SK-N-SH (cell line): ENCODE results near the gene SCN8A. TPM values are rescaled to one million over a fixed set of nuclear protein-coding genes. Genes with fewer than 3 reads are reported as not detected.
A peak's percentile ranks its signal among the peaks of the same experiment; 100 is the strongest.

Experiments
- CTCF ChIA-PET: fragments of 300-600, 350-600 bp; formaldehyde crosslinking; extraction: SDS; loops from one replicate; lab custom pipeline; 2021; lab: Yijun Ruan, JAX
- POLR2A ChIA-PET: fragments of 350-600 bp; sonication (Branson Sonifier 250); formaldehyde crosslinking; extraction: SDS; loops from one replicate; lab custom pipeline; 2020; ENCODE audit warnings: antibody characterized with exemption, inconsistent platforms; lab: Yijun Ruan, JAX
- DNase-seq: peaks from one replicate; pipeline ENCODE4 v3.0.0; 2012
- H2AFZ ChIP-seq: fragments of 200-600 bp; sonication (generic); 2 replicates; pipeline ENCODE4 v1.8.1; 2016; ENCODE audit warnings: antibody characterized with exemption, mild to moderate bottlenecking, low read depth
- H3F3A ChIP-seq: fragments of 200-600 bp; sonication (generic); replicated peaks from 2 replicates; pipeline ENCODE3; 2016; ENCODE audit warnings: antibody characterized with exemption, mild to moderate bottlenecking; ENCODE audit not compliant: insufficient read depth
- H3K27ac ChIP-seq, 2 experiments: fragments of 200-500 bp in 1 of 2; fragments of 200-600 bp in 1 of 2; sonication (Bioruptor generic) in 1 of 2; sonication (generic), shearing (Covaris generic) in 1 of 2; 2 replicates each; pipeline versions ENCODE4 v1.5.1 to v1.6.1; 2014 to 2016; ENCODE audit warnings: low read depth in 2 of 2, inconsistent platforms in 1 of 2, low read length in 1 of 2, mild to moderate bottlenecking in 1 of 2, mixed read lengths in 1 of 2
- H3K27me3 ChIP-seq: fragments of 200-600 bp; sonication (generic), shearing (Covaris generic); 2 replicates; pipeline ENCODE4 v1.6.1; 2016; ENCODE audit warnings: mixed run types; ENCODE audit not compliant: insufficient read depth
- H3K36me3 ChIP-seq, 2 experiments: fragments of 200-500 bp in 1 of 2; fragments of 200-600 bp in 1 of 2; sonication (Bioruptor generic) in 1 of 2; sonication (generic) in 1 of 2; replicated peaks in 1 of 2; 2 replicates each; pipeline versions ENCODE3 to v1.5.1; 2014 to 2016; ENCODE audit warnings: low read length in 1 of 2, mild to moderate bottlenecking in 1 of 2; ENCODE audit not compliant: insufficient read depth in 2 of 2, control insufficient read depth in 1 of 2
- H3K4me1 ChIP-seq, 2 experiments: fragments of 200-500 bp in 1 of 2; fragments of 200-600 bp in 1 of 2; sonication (Bioruptor generic) in 1 of 2; sonication (generic), shearing (Covaris generic) in 1 of 2; 2 replicates each; pipeline versions ENCODE4 v1.5.1 to v1.6.1; 2014 to 2016; ENCODE audit warnings: low read depth in 1 of 2, low read length in 1 of 2, mixed run types in 1 of 2; ENCODE audit not compliant: insufficient read depth in 2 of 2, control insufficient read depth in 1 of 2
- H3K4me2 ChIP-seq: fragments of 200-600 bp; sonication (generic), shearing (Covaris generic); 2 replicates; pipeline ENCODE4 v1.6.1; 2017; ENCODE audit warnings: mixed run types
- H3K4me3 ChIP-seq, 2 experiments: fragments of 200-500 bp in 1 of 2; fragments of 200-600 bp in 1 of 2; sonication (Bioruptor generic) in 1 of 2; sonication (generic), shearing (Covaris generic) in 1 of 2; 2 replicates each; pipeline versions ENCODE4 v1.5.1 to v1.8.1; 2014 to 2016; ENCODE audit warnings: low read depth in 2 of 2, inconsistent platforms in 1 of 2, low read length in 1 of 2, mild to moderate bottlenecking in 1 of 2, mixed read lengths in 1 of 2, moderate library complexity in 1 of 2
- H3K79me2 ChIP-seq: fragments of 200-600 bp; sonication (generic); 2 replicates; pipeline ENCODE4 v1.8.1; 2017; ENCODE audit warnings: mild to moderate bottlenecking; ENCODE audit not compliant: insufficient read depth
- H3K9ac ChIP-seq: fragments of 200-600 bp; sonication (generic); 2 replicates; pipeline ENCODE4 v1.6.1; 2017; ENCODE audit warnings: mixed run types
- H3K9me2 ChIP-seq: fragments of 200-600 bp; sonication (generic); 2 replicates; pipeline ENCODE4 v1.6.1; 2017; ENCODE audit warnings: mixed run types
- H3K9me3 ChIP-seq: fragments of 200-600 bp; sonication (generic); 2 replicates; pipeline ENCODE4 v1.6.1; 2017; ENCODE audit warnings: mixed run types, mild to moderate bottlenecking, moderate library complexity
- H4K20me1 ChIP-seq: fragments of 200-600 bp; sonication (generic); 2 replicates; pipeline ENCODE4 v1.6.1; 2017; ENCODE audit warnings: mild to moderate bottlenecking, mixed run types; ENCODE audit not compliant: insufficient read depth
- CHD2 ChIP-seq: fragments of 150-350 bp; IDR thresholded peaks from 2 replicates; pipeline ENCODE4 v1.6.1; 2018; ENCODE audit warnings: low read length; ENCODE audit not compliant: partially characterized antibody
- ELF1 ChIP-seq: IDR thresholded peaks from 2 replicates; pipeline ENCODE4 v1.4.0; 2012
- FOSL2 ChIP-seq: IDR thresholded peaks from 2 replicates; pipeline ENCODE4 v1.4.0; 2012; ENCODE audit warnings: low read depth, mild to moderate bottlenecking, moderate library complexity, borderline replicate concordance
- FOXM1 ChIP-seq: IDR thresholded peaks from 2 replicates; pipeline ENCODE4 v1.4.0; 2012; ENCODE audit warnings: low read depth, mild to moderate bottlenecking
- GABPA ChIP-seq: IDR thresholded peaks from 2 replicates; pipeline ENCODE4 v1.4.0; 2012; ENCODE audit warnings: low read depth, mild to moderate bottlenecking
- IRF3 ChIP-seq: fragments of 150-350 bp; IDR thresholded peaks from 2 replicates; pipeline ENCODE4 v1.6.1; 2016; ENCODE audit warnings: mild to moderate bottlenecking, low read depth, low read length
- JUND ChIP-seq: IDR thresholded peaks from 2 replicates; pipeline ENCODE4 v1.4.0; 2012
- MAX ChIP-seq: IDR thresholded peaks from 2 replicates; pipeline ENCODE4 v1.4.0; 2012; ENCODE audit warnings: low read depth
- MXI1 ChIP-seq: IDR thresholded peaks from 2 replicates; pipeline ENCODE4 v1.6.1; 2012; ENCODE audit warnings: mild to moderate bottlenecking, low read depth, low read length, improper control_type of control experiment
- NRF1 ChIP-seq: IDR thresholded peaks from 2 replicates; pipeline ENCODE4 v1.6.1; 2012; ENCODE audit warnings: low read depth, mild to moderate bottlenecking, low read length
- PBX3 ChIP-seq: IDR thresholded peaks from 2 replicates; pipeline ENCODE4; 2012
- POLR2AphosphoS5 ChIP-seq: IDR thresholded peaks from 2 replicates; pipeline ENCODE4 v1.6.1; 2012; ENCODE audit warnings: low read depth, low read length
- RAD21 ChIP-seq: IDR thresholded peaks from 2 replicates; pipeline ENCODE4 v1.6.1; 2012; ENCODE audit warnings: mild to moderate bottlenecking, low read length
- REST ChIP-seq: IDR thresholded peaks from 2 replicates; pipeline ENCODE4 v1.6.1; 2012; ENCODE audit warnings: mild to moderate bottlenecking, low read depth, low read length, moderate library complexity
- RFX5 ChIP-seq: IDR thresholded peaks from 2 replicates; pipeline ENCODE4 v1.6.1; 2012; ENCODE audit warnings: mild to moderate bottlenecking, improper control_type of control experiment, low read length
- TEAD4 ChIP-seq: IDR thresholded peaks from 2 replicates; pipeline ENCODE4 v1.4.0; 2012; ENCODE audit warnings: mild to moderate bottlenecking, borderline replicate concordance; ENCODE audit not compliant: insufficient read depth
- USF1 ChIP-seq: IDR thresholded peaks from 2 replicates; pipeline ENCODE4 v1.4.0; 2012; ENCODE audit warnings: low read depth, borderline replicate concordance
- USF2 ChIP-seq: fragments of 150-350 bp; IDR thresholded peaks from 2 replicates; pipeline ENCODE4 v1.6.1; 2017; ENCODE audit warnings: antibody characterized with exemption, low read length, low read depth, borderline replicate concordance
- YY1 ChIP-seq: IDR thresholded peaks from 2 replicates; pipeline ENCODE4 v1.4.0; 2012; ENCODE audit warnings: low read depth, mild to moderate bottlenecking
- WGBS: methylation state at CpG from one replicate; pipeline ENCODE4 v1.1.6; 2017; ENCODE audit warnings: low lambda C conversion rate; 5-methylcytosine and 5-hydroxymethylcytosine counted together
- polyA plus RNA-seq, 3 experiments: library from polyadenylated mRNA; depleted of rRNA; stranded (reverse); fragments of >200 nt; gene quantifications; 2 replicates each; pipeline ENCODE4 v1.2.3, GENCODE V29; 2012

Gene SCN8A
- polyA plus RNA-seq, 1 of the 3 experiments (the other 2 are of a cell fraction) = 7.1 TPM

GRCh38 chr12:51630986-51631385 lies 40.0 kb downstream of the SCN8A start:
- TF ChIP-seq TEAD4 = no peak
- no peak for TF ChIP-seq JUND
- no peak for TF ChIP-seq REST
- no peak for TF ChIP-seq USF2
- TF ChIP-seq GABPA = no peak
- no peak for TF ChIP-seq FOXM1
- Histone ChIP-seq H3K27ac (peak overlapping the region in 1 of 2 experiments; percentile 48; a peak in 2 of 4 replicates), H2AFZ (no peak overlapping the region), H3F3A (peaks cover 4% of the 10 kb centered on the region), H3K79me2 (peaks cover 90% of the 10 kb centered on the region), H3K36me3 (no peaks in the 10 kb centered on the region), H3K9me2 (no peaks in the 10 kb centered on the region), H3K4me1 (peaks cover 0 to 17% of the 10 kb centered on the region in 2 experiments; a peak in 2 of 4 replicates), H4K20me1 (peaks cover 34% of the 10 kb centered on the region), H3K9me3 (no peaks in the 10 kb centered on the region), H3K27me3 (no peaks in the 10 kb centered on the region), H3K9ac (no peak overlapping the region), H3K4me3 (no peak overlapping the region), H3K4me2 (peak overlapping the region; percentile 29; the same call in 1 of the 2 replicates)
- POLR2A ChIA-PET = no interaction called here
- CTCF ChIA-PET = no interaction called here
- 90% methylated on average over 3 of the region's 3 CpGs for WGBS
- DNase-seq = no peak

GRCh38 chr12:51631591-51631990 lies 40.6 kb downstream of the SCN8A start:
- peak overlapping the region in 1 of 2 experiments; percentile 48; a peak in 2 of 4 replicates for H3K27ac ChIP-seq
- no peak overlapping the region for H3K9ac ChIP-seq
- ChIA-PET CTCF (no interaction called here), POLR2A (no interaction called here)
- WGBS = 15% methylated on average over 1 of the region's 1 CpG
- H3K36me3 ChIP-seq = no peaks in the 10 kb centered on the region
- no peaks in the 10 kb centered on the region for H3K9me2 ChIP-seq
- H3K79me2 ChIP-seq = peaks cover 90% of the 10 kb centered on the region
- H3K4me3 ChIP-seq = no peak overlapping the region
- H3K27me3 ChIP-seq = no peaks in the 10 kb centered on the region
- no peaks in the 10 kb centered on the region for H3K9me3 ChIP-seq
- DNase-seq = no peak
- peaks cover 0 to 17% of the 10 kb centered on the region in 2 experiments; a peak in 2 of 4 replicates for H3K4me1 ChIP-seq
- H4K20me1 ChIP-seq = peaks cover 31% of the 10 kb centered on the region
- H2AFZ ChIP-seq = no peak overlapping the region
- H3F3A ChIP-seq = peaks cover 8% of the 10 kb centered on the region
- peak overlapping the region; percentile 29 for H3K4me2 ChIP-seq
- no peak for TF ChIP-seq YY1
- TF ChIP-seq NRF1 = no peak
- TF ChIP-seq PBX3 = peak; percentile 13; the same call in 1 of the 2 replicates
- TF ChIP-seq ELF1 = no peak
- TF ChIP-seq RFX5 = no peak
- TF ChIP-seq FOSL2 = peak; percentile 84
- peak; percentile 68 for TF ChIP-seq MAX
- TF ChIP-seq TEAD4 = no peak
- peak; percentile 21; the same call in 1 of the 2 replicates for TF ChIP-seq USF1
- TF ChIP-seq USF2 = no peak
- peak; percentile 62 for TF ChIP-seq JUND
- TF ChIP-seq MXI1 = no peak
- no peak for TF ChIP-seq IRF3
- no peak for TF ChIP-seq CHD2
- no peak for TF ChIP-seq POLR2AphosphoS5
- TF ChIP-seq RAD21 = no peak
